GM10248 (cell line): ENCODE results near the gene KIAA1217.

Experiments used
- CTCF ChIA-PET: fragments of 300-600 bp; sonication (Branson Sonifier 250); formaldehyde crosslinking; extraction: SDS; loops from one replicate; lab custom pipeline; 2021; ENCODE audit warnings: antibody characterized with exemption; lab: Yijun Ruan, JAX
- POLR2A ChIA-PET: fragments of 350-650 bp; sonication (Branson Sonifier 250); formaldehyde crosslinking; extraction: SDS; loops from one replicate; lab custom pipeline; 2020; ENCODE audit warnings: antibody characterized with exemption; lab: Yijun Ruan, JAX
- DNase-seq: peaks from one replicate; pipeline ENCODE4 v3.0.0; 2012; ENCODE audit errors: extremely low spot score
- TF ChIP-seq, protein P1 (sequence below): IDR thresholded peaks from 2 replicates; pipeline ENCODE4 v1.5.1; 2012; ENCODE audit warnings: mild to moderate bottlenecking, low read depth; ENCODE audit errors: extremely low read depth, missing control alignments, control extremely low read depth

KIAA1217 gene

DNA sequence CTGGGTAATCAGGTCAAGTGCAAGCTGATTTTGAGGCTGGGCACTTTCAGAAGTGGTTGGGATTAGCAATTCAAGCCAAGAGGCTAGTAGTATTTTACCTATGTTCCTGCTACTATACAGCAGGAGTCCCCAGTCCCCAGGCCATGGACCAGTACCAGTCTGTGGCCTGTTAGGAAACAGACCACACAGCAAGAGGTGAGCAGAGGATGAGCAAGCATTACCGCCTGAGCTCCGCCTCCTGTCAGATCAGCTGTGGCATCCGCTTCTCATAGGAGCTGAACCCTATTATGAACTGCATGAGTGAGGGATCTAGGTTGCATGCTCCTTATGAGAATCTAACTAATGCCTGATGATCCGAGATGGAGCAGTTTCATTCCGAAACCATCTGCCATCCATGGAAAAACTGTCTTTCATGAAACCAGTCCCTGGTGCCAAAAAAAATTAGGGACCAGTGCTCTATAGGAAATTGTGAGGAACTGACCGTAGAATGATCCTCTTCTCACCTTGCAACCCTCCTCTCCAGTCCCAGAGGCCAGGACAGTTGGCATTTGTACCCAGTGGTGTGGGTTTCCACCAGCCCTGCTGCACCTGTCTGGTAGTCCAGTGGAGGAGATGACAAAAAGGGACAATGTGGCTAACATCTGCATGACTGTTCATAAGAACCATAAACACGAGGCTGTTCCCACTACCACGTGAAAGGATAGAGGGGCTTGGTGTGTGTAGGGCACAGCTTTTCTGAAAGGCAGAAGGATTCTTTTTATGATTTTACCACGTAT lies 172.5 kb downstream of the KIAA1217 start:
- DNase-seq = no peak
- TF ChIP-seq, protein P1, sequence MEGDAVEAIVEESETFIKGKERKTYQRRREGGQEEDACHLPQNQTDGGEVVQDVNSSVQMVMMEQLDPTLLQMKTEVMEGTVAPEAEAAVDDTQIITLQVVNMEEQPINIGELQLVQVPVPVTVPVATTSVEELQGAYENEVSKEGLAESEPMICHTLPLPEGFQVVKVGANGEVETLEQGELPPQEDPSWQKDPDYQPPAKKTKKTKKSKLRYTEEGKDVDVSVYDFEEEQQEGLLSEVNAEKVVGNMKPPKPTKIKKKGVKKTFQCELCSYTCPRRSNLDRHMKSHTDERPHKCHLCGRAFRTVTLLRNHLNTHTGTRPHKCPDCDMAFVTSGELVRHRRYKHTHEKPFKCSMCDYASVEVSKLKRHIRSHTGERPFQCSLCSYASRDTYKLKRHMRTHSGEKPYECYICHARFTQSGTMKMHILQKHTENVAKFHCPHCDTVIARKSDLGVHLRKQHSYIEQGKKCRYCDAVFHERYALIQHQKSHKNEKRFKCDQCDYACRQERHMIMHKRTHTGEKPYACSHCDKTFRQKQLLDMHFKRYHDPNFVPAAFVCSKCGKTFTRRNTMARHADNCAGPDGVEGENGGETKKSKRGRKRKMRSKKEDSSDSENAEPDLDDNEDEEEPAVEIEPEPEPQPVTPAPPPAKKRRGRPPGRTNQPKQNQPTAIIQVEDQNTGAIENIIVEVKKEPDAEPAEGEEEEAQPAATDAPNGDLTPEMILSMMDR = no peak
- ChIA-PET CTCF (interaction anchor here (2.4 kb wide), 1 partner anchor 22 kb away, joined by 7 read pairs; no protein-coding TSS in a partner anchor), POLR2A (interaction anchor here (0.6 kb wide), 1 partner anchor 9 kb away, joined by 7 read pairs; no protein-coding TSS in a partner anchor)

DNA sequence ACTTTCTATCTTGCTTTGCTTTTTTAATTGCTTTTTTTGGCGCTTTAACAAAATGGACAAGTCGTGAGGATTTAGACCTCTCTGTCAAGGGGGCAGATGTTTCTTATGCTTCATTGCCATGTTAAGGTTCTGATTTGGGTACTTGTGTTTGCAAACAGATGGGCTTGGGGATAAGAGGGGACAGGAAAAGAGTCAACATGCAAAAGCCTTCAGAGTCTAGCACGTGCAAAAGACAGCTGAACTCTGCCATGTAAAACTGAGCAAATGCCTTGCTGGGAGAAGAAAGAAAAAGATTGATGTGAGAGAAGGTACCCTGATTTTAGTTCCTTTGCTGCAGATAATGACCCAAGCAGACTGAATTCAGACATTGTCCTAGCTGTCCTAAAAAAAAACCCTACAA lies 173.1 kb downstream of the KIAA1217 start:
- ChIA-PET CTCF (interaction anchor here (2.3 to 2.4 kb wide), 2 partner anchors 22 to 185 kb away, joined by 5 to 7 read pairs; no protein-coding TSS in a partner anchor), POLR2A (no interaction called here)
- DNase-seq = no peak
- TF ChIP-seq, protein P1 = no peak

DNA sequence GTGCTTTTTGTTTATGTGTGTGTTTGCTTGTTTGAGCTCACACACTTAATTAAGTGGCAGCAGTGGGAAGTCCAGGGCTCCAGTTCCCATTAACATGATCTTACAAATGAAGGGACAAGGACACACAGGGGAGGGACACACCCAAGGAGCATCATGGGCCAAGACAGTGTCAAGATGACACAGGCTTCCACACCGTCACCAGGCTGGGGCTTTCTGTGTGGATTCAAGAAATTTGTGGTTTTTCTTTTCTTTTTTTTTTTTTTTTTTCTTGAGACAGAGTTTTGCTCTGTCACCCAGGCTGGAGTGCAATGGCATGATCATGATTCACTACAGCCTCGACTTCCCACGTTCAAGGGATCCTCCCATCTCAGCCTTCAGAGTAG lies 173.6 kb downstream of the KIAA1217 start:
- TF ChIP-seq, protein P1 = no peak
- CTCF ChIA-PET = interaction anchor here (1.8 to 2.6 kb wide), 4 partner anchors 18 to 186 kb away, joined by 5 to 9 read pairs (median 7); no protein-coding TSS in a partner anchor
- POLR2A ChIA-PET = no interaction called here
- no peak for DNase-seq

DNA sequence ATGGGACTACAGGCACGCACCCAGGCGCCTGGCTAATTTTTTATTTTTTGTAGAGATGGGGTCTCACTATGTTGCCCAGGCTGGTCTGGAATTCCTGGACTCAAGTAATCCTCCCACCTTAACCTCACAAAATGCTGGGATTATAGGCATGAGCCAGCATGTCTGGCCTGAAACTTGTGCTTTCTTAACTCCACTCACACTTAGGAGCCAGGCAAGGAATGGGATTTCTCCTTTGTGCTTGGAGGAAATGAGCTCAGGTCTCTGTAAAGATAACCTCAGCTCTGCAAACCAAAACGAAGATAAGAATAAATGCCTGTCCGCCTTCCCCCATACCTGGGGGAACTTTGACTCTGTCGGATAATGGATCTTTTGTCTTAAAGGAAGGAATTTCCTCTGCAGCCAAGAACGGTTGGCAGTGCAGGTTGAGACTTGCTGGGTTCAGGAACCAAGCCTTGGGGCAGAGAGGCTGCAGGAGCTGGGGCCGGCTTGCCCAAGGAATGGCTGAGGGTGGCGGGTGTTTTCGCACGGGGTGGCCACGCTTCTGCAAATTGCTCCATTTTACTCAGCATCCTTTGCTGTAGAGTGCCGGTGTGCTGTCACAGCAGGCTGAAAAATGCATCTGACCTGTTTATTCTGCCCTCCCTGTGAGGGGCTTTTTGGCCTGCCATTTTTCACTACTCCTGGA lies 174.2 kb downstream of the KIAA1217 start:
- ChIA-PET POLR2A (no interaction called here), CTCF (interaction anchor here (0.8 to 2.6 kb wide), 10 partner anchors 9 to 389 kb away, joined by 3 to 9 read pairs (median 4); no protein-coding TSS in a partner anchor)
- TF ChIP-seq, protein P1 = no peak
- peak; percentile 65 for DNase-seq

DNA sequence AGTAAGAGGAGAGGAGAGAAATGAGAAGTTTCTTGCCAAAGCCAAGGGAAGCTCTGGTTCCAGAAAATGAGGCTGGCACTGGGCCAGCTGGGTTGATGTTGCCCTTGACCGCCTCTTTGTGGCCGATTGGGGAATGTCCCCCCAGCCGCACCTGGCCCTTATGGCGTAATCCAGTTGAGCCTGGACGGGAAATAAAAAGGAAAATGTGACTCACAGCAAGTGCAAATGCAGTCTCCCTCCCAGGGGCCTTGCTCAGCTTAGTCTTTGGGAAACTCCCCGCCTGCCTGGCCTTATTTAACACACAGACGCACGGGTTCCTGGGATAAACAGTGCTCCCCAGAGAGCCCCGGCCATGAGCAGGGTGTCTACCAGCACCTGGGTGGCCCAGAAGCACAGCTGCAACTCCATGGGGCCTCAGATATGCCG lies 174.8 kb downstream of the KIAA1217 start:
- DNase-seq = peak; percentile 84
- TF ChIP-seq, protein P1 = peak; percentile 53
- ChIA-PET CTCF (interaction anchor here (0.8 to 2.6 kb wide), 10 partner anchors 9 to 390 kb away, joined by 3 to 9 read pairs (median 4); no protein-coding TSS in a partner anchor), POLR2A (no interaction called here)

DNA sequence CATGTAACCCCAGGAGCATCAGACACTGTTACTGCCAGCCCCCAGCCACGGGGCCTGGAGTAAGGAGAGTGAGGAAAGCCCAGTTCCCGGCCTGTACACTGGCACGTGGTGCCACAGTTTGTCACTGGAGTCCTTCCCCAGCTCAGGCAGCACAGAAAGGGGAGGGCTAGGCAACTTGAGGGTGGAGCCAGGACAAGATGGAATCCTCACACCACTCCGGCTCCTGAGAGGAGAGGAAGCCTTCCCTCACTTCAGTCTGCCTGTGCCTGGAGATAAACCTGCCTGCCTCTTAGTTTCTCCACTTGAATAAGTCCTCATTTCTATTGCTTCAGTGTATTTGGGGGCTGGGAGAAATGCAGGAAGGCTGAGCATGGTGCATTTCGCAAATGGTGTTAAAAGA lies 176.0 kb downstream of the KIAA1217 start:
- TF ChIP-seq, protein P1 = no peak
- no peak for DNase-seq
- ChIA-PET POLR2A (no interaction called here), CTCF (interaction anchor here (1.1 to 2.6 kb wide), 2 partner anchors 22 to 390 kb away, joined by 3 to 7 read pairs; no protein-coding TSS in a partner anchor)
